GM21825 (cell line): ENCODE measurements around the gene OR1K1.
"Not testable (repeated sequence)": the region's sequence is repeated elsewhere in the genome, so short reads cannot be mapped to it uniquely, and the experiment has no call there.

ENCODE experiments used
- ATAC-seq: cut with Tn5 transposase; IDR thresholded peaks from one replicate; pipeline ENCODE4 v1.9.1; 2021; ENCODE audit warnings: mild to moderate bottlenecking, moderate library complexity; ENCODE audit not compliant: unreplicated experiment

Gene OR1K1

DNA sequence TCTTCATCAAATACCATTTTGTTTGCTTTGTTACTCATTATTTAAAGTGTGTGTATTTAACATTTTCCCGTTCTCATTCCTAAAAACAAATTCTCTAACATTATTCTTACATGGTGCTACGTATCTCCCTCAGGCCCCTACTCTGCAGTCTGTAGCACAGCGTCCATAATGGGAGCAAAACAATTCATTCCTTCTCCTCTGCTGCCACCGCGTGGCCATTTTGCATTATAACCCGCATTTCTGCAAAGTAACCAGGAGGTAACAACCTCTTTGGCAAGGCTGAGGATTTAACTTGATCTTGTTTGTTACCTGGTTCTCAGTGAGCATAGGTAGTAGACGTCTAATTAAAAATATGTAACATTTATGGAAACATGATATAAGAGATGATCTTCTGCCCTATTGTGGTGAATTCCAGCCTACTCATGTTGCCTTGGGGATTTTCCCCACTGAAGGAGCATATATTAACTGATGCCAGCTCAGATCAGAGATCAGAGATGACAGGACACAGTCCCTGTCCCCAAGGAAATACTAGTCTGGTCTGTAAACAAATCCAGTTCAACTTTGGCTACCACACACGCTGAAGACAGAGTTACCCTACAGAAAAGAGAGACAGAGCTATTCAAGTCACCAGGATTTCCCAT, 10.5 kb downstream of the OR1K1 start:
- ATAC-seq, result peak; percentile 83

DNA sequence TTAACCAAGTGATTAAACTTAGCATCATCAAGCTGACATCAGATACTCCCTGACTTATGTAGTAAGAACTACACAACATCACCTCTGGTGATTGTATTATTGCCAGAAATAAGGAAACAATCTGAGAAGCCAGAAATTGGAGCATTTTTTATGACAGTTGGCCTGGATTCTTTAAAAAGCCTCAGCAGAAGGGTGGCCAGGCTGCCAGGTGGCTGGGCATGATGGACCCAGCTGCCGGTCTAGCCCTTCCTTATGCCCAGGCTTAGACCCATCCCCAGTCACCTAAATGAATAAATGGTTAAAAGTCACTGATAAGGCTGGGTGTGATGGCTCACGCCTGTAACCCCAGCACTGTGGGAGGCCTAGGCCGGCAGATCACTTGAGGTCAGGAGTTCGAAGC, 12.8 kb downstream of the OR1K1 start:
- ATAC-seq, result no peak

GRCh38 chr9:122814545-122814944, 14.6 kb downstream of the OR1K1 start:
- ATAC-seq, result no peak

- ATAC-seq, result no peak
Measured at GRCh38 chr9:122815544-122815943, 15.6 kb downstream of the OR1K1 start.

DNA sequence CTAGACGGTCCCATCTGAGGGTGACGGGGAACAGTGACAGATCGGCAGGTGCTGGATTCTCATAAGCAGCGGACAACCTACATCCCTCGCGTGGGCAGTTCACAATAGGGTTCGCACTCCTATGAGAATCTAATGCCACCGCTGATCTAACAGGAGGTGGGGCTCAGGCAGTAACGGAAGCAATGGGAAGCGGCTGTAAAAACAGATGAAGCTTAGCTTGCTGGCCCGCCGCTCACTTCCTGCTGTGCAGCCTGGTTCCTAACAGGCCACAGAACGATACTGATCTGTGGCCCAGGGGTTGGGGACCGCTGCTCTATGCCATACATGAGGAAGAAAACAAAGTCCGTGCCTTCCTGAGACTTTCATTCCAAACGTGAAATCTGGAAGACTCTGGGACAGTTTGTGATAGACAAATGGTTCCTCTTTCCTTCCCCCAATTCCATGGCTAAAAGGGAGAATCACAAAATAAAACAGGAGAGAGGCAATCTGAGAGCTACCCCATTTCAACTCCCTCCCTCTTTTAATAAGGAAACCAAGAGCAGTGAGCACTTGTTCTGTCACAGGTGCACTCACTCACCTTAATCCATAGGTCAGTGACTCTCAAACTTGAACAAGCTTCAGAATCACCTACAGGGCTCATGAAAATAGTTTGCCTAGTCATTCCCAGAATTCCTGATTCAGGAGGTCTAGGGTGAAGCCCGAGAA, 16.4 kb downstream of the OR1K1 start:
- no peak for ATAC-seq

GRCh38 chr9:122819326-122819725, 19.4 kb downstream of the OR1K1 start:
- no peak for ATAC-seq

GRCh38 chr9:122819791-122820489, 20.0 kb downstream of the OR1K1 start:
- no peak for ATAC-seq

DNA sequence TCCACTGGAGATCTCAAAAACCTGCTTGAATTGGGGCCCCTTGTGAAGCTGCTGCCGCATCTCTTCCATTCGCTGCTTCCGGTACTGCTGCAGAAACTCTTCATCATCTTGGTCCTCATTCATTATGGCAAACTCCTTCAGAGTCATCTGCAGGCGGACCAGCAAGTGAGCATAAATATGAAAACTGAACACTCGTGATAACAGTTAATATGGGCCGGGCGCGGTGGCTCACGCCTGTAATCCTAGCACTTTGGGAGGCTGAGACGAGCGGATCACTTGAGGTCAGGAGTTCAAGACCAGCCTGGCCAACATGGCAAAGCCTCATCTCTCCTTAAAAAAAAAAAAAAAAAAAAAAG, 20.5 kb downstream of the OR1K1 start:
- no peak for ATAC-seq

DNA sequence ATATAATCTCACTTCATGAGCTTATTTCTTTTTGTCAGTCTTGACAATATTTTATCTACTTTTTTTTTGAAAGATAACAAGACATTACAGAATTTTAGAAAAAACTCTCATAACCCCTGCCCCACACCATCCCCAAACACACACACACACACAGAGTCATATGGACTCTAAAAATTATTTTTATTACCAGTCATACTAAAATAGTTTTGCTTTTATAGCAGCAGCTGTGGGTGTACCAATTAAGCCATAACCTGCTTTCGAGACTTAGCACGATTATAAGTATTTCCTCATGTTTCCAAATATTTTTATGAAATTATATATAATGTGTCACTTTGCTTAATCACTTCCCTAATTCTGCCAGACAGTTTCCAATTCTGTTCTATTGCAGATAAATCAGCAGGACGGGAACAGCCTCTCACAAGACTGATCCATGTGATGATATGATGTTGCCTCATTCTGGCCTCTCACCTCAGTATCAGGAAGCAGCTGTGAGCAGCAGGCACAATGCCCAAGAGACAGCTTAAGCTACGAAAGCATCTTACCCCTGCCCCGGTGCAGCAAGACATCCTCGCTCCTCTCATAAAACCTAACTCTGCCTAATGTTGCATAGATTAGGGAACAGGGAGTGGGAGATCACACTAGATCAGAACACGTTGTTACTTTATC, 21.5 kb downstream of the OR1K1 start:
- ATAC-seq, result no peak

GRCh38 chr9:122822056-122822455, 22.1 kb downstream of the OR1K1 start:
- no peak for ATAC-seq

GRCh38 chr9:122822938-122823337, 23.0 kb downstream of the OR1K1 start:
- ATAC-seq, result no peak

DNA sequence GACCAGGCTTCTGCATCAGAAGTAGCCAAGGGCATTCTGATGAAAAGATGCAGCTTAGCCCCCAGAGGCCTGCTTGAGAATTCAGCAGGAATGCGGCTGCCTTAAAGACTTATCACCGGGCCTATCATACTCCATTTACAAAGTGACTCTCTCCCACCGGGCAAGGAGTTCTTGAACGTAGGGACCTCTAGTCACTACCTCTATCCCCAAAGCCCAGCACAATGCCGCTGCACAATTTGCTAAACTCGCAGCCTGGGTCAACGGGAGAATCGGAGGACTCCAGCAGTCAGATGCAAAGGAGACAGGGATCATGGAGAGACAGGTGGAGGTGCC, 27.8 kb downstream of the OR1K1 start:
- ATAC-seq, result peak; percentile 14

- ATAC-seq, result not testable (repeated sequence)
Measured at GRCh38 chr9:122828965-122829284, 29.0 kb downstream of the OR1K1 start.

DNA sequence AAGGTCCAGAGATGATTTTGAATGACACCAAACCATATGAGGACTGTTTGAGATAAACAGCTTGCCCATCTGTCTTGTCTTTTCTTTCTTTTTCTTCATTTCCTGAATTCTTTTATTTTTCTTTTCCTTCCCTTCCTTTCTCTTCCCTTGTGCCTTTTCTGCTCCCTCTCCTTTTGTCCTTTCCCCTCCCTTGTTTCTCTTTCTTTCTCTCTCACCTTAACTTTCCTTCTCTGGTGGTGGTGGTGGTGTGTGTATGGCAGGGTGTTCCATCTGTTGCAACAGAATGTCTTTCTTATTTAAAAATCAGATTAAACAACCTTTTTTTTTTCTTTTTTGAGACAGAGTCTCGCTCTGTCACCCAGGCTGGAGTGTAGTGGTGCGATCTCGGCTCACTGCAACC, 32.3 kb downstream of the OR1K1 start:
- ATAC-seq, result no peak

GRCh38 chr9:122835313-122835731, 35.4 kb downstream of the OR1K1 start:
- ATAC-seq, result no peak

DNA sequence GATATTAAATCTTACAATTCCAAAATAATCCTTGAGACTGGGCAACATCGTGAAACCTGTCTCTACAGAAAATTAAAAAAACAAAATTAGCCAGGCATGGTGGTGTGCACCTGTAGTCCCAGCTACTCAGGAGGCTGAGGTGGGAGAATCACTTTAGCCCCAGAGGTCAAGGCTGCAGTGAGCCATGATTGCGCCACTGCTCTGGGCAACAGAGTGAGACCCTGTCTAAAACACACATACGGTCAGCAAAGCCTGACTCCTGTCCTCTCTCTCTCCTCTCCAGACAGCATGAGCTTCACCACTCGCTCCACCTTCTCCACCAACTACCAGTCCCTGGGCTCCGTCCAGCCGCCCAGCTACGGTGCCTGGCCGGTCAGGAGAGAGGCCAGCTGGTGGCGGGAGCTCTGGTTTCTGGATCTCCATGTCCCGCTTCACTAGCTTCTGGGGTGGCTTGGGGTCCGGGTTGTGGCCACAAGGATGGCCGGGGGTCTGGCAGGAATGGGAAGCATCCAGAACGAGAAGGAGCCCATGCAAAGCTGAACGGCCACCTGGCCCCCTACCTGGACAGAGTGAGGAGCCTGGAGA, 37.4 kb downstream of the OR1K1 start:
- ATAC-seq, result no peak

DNA sequence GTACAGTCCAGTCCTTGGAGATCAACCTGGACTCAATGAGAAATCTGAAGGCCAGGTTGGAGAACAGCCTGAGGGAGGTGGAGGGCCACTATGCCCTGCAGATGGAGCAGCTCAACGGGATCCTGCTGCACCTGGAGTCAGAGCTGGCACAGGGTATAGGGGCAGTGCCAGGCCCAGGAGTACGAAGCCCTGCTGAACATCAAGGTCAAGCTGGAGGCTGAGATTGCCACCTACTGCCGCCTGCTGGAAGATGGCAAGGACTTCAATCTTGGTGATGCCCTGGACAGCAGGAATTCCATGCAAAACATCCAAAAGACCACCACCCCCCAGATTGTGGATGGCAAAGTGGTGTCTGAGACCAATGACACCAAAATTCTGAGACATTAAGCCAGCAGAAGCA, 38.5 kb downstream of the OR1K1 start:
- ATAC-seq, result not testable (repeated sequence)

- ATAC-seq, result no peak
Measured at GRCh38 chr9:122841501-122841900, 41.6 kb downstream of the OR1K1 start.

DNA sequence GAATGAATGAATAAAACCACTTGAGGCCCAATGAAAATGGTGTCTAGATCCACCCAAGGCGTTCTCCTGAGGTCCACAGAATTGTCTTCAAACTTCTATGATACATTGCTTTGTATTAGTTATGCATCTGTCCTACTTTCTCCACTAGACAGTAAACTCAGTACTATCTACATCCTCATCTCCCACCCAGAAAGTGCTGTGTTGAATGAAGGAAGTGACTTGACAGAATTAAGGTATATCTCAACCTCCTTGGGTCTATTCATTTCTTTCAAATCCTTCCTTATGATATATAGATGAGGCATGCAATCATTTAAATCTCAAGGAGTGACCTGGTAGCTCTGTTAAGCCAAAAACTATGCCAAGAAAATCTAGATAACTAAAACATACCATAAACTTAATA, 44.2 kb downstream of the OR1K1 start:
- ATAC-seq, result no peak

DNA sequence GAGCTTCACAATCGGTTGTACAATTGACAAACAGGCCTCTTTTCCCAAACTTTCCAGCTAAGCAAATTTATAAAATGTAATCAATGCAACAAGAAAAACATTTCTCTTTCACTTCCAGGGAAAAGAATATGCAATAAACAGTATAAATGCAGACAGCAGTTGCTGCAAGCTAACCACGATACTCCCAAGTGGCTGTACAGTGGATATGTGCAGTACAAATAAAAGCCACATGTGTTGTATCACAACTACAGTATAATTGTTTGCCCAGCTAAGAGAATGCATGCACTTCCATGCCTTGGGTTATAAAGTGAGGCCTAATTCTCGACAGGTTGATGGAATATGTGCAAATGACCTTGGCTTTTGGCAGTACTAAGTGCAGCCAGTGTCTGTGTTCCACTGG, 45.2 kb downstream of the OR1K1 start:
- ATAC-seq, result no peak

GRCh38 chr9:122846371-122846940, 46.5 kb downstream of the OR1K1 start:
- ATAC-seq, result no peak
